Brain microvascular endothelial cell (primary cell): ENCODE results near the gene ZC3H11A.
"Not testable (repeated sequence)": the region's sequence is repeated elsewhere in the genome, so short reads cannot be mapped to it uniquely, and the experiment has no call there.

ENCODE experiments used
- DNase-seq: peaks from one replicate; pipeline ENCODE4 v3.0.0-alpha.2; 2020
- H3K27ac ChIP-seq: fragments of 250-450 bp; sonication (Bioruptor Pico); 2 replicates; pipeline ENCODE4 v1.5.1; 2020; ENCODE audit warnings: mild to moderate bottlenecking, moderate library complexity
- H3K27me3 ChIP-seq: fragments of 250-450 bp; sonication (Bioruptor Pico); replicated peaks from 2 replicates; pipeline ENCODE4 v1.5.1; 2020; ENCODE audit warnings: mild to moderate bottlenecking
- H3K36me3 ChIP-seq: fragments of 250-450 bp; sonication (Bioruptor Pico); replicated peaks from 2 replicates; pipeline ENCODE4 v1.5.1; 2020; ENCODE audit warnings: mild to moderate bottlenecking
- H3K4me3 ChIP-seq: 2 replicates; pipeline ENCODE4 v1.5.1; 2011; ENCODE audit warnings: low read depth, mild to moderate bottlenecking, control low read depth, low read length, moderate library complexity
- in situ Hi-C: cut with HindIII; loops from 2 replicates; pipeline ENCODE4 v1.10.0; 2017; ENCODE audit warnings: low sequenced_read_pairs, low pct_ligation_motif_present
- TF ChIP-seq, protein P1 (sequence below): IDR thresholded peaks from 2 replicates; pipeline ENCODE4 v1.5.1; 2011; ENCODE audit warnings: low read depth, mild to moderate bottlenecking, moderate library complexity, low read length, control low read depth, inconsistent platforms; ENCODE audit errors: missing control alignments

The ZC3H11A gene

DNA sequence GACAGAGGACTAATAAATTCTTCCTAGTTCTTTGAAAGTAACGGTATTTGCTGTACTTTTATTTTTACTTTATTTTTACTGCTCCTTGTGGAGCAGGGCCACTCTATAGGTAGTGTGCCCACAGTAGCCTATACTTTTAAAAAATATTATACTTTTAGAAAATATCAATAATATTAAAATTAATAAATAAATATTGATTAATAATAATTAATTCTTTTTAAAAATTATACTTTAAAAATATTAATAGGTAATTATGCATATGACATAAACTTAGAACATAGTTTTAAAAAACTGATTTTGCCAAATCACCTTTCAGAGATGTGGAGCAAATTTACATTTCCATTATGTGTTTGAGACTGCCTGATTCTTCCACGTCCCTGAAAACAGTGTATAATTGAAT lies 30.8 kb downstream of the ZC3H11A start:
- Histone ChIP-seq H3K27me3 (no peaks in the 10 kb centered on the region), H3K27ac (no peak overlapping the region), H3K36me3 (peaks cover 49% of the 10 kb centered on the region), H3K4me3 (no peak overlapping the region)
- in situ Hi-C loops = no loop called here
- DNase-seq = no peak
- TF ChIP-seq, protein P1, sequence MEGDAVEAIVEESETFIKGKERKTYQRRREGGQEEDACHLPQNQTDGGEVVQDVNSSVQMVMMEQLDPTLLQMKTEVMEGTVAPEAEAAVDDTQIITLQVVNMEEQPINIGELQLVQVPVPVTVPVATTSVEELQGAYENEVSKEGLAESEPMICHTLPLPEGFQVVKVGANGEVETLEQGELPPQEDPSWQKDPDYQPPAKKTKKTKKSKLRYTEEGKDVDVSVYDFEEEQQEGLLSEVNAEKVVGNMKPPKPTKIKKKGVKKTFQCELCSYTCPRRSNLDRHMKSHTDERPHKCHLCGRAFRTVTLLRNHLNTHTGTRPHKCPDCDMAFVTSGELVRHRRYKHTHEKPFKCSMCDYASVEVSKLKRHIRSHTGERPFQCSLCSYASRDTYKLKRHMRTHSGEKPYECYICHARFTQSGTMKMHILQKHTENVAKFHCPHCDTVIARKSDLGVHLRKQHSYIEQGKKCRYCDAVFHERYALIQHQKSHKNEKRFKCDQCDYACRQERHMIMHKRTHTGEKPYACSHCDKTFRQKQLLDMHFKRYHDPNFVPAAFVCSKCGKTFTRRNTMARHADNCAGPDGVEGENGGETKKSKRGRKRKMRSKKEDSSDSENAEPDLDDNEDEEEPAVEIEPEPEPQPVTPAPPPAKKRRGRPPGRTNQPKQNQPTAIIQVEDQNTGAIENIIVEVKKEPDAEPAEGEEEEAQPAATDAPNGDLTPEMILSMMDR = no peak

DNA sequence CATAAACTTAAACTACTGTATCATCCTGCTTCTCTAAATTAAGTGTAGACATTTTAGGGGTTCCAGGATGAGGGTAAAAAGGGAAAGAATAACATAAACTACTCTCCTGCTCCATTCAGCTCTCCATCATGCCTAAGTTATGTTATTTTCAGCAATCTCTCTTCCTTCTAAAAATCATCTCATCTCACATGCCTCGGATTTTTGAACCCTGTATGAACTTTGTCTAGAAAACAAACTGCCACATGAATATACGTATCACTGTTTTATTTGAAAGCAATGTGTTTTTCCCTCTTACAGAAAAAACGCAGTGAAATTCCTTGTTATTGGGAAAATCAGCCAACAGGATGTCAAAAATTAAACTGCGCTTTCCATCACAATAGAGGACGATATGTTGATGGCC lies 32.6 kb downstream of the ZC3H11A start:
- in situ Hi-C loops = no loop called here
- DNase-seq = peak; percentile 45
- H3K4me3 ChIP-seq = no peak overlapping the region
- no peaks in the 10 kb centered on the region for H3K27me3 ChIP-seq
- peak overlapping the region; percentile 79 for H3K27ac ChIP-seq
- TF ChIP-seq, protein P1 = no peak
- H3K36me3 ChIP-seq = peaks cover 51% of the 10 kb centered on the region

DNA sequence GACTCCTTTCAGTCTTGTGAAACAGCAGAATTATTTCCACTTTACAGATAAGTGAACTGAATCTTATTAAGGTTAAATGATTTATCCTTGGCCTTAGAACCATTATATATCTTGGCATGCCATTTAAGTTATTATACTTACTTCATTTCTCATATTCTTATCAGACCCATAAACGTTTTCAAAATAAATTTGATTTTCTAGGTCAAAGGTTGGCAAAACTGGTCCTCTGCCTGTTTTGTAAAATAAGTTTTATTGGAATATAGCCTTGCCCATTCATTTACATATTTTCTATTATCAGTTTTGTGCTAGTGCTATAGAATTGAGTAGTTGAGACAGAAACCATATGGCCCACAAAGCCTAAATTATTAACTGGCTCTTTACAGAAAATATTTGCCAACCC lies 33.1 kb downstream of the ZC3H11A start:
- no peak overlapping the region for H3K4me3 ChIP-seq
- no peak for DNase-seq
- TF ChIP-seq, protein P1 = no peak
- in situ Hi-C loops = no loop called here
- H3K27ac ChIP-seq = peak overlapping the region; percentile 79
- H3K36me3 ChIP-seq = peaks cover 48% of the 10 kb centered on the region
- H3K27me3 ChIP-seq = no peaks in the 10 kb centered on the region

DNA sequence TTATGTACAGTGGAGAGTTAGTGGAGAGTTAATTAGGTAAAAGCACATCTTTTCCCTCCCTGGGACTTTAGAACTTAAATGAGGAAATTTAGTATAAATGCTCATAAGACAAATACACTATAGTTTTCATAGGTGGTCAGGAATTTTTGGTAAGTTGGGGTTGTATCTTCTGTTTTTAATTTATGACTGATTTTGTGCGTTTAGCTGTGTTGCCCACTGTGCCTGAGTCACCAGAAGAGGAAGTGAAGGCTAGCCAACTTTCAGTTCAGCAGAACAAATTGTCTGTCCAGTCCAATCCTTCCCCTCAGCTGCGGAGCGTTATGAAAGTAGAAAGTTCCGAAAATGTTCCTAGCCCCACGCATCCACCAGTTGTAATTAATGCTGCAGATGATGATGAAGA lies 33.8 kb downstream of the ZC3H11A start:
- in situ Hi-C loops = not testable (repeated sequence)

DNA sequence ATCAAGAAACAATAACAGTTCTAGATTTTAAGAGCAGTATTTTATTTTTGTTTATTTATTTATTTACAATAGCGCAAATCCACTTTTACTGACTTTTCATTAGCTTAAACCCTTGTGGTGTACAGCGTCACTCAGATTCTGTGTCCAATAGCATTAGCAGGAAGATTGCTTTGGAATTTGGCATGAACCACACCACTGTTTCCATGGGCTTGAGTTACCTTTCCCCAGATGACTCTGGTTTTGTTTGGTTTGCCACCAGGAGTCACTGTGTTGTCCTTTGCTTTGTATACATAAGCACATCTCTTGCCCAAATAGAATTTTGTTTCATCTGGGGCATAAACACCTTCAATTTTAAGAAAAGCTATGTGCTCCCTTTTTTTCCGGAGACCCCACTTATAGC lies 40.1 kb downstream of the ZC3H11A start:
- in situ Hi-C loops = no loop called here
- H3K27ac ChIP-seq = no peak overlapping the region
- DNase-seq = no peak
- no peaks in the 10 kb centered on the region for H3K27me3 ChIP-seq
- H3K36me3 ChIP-seq = peaks cover 79% of the 10 kb centered on the region
- no peak overlapping the region for H3K4me3 ChIP-seq
- TF ChIP-seq, protein P1 = no peak

More for the DNA sequence above, 33.8 kb downstream of the ZC3H11A start:
- peak overlapping the region; percentile 79 for H3K27ac ChIP-seq
- H3K27me3 ChIP-seq, H3K4me3 ChIP-seq: not testable (repeated sequence)
- DNase-seq = peak; percentile 25
- H3K36me3 ChIP-seq = peaks cover 51% of the 10 kb centered on the region

DNA sequence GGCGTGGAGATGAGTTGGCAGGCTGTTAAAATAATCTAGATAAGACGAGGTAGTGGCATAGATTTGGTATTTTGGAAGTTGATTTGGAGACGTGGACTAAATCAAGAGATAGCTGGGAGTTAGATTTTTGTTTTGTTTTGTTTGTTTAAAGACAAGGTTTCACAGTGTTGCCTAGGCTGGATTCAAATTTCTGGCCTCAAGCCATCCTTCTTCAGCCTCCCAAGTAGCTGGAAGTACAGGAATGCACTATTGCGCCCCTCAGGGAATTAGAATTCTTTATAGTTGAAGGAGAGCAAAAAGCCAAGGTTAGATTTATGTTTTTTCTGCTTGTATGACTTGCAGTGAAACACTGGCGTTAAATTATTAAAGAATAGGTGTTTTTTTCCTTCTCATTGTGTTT lies 43.7 kb downstream of the ZC3H11A start:
- Histone ChIP-seq H3K27me3 (no peaks in the 10 kb centered on the region), H3K36me3 (peaks cover 69% of the 10 kb centered on the region), H3K27ac (peak overlapping the region; percentile 43), H3K4me3 (no peak overlapping the region)
- peak; percentile 84 for DNase-seq
- TF ChIP-seq, protein P1 = no peak
- in situ Hi-C loops = no loop called here
